Amygdala (tissue), 56 donors: ENCODE measurements around the gene LRCH4.
"Not testable (repeated sequence)": the region's sequence is repeated elsewhere in the genome, so short reads cannot be mapped to it uniquely, and the experiment has no call there.

Experiments used
- DNase-seq, 56 donors: peaks; one replicate each; lab custom pipeline; 2025; lab: John Stamatoyannopoulos, UW

The LRCH4 gene

DNA sequence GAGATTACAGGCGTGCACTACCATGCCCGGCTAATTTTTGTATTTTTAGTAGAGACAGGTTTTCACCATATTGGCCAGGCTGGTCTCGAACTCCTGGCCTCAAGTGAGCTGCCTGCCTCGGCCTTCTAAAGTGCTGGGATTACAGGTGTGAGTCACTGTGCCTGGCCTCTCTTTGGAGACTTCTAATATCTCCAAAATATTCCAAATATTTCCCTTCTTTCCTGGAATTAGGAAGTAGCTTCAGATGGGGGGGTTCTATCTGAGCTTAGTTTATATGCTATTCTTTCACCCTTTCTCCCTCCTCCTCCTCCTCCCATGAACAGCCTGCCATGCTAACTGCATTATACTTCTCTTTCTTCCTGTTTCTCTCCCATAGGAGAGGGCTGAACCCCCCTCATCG is 37.5 kb downstream of the LRCH4 start:
- DNase-seq: not testable (repeated sequence)

- DNase-seq: peak in 3 of 56 donors; percentile 5 to 16 (median 5)
Observed at GRCh38 chr7:100547872-100548271, 38.1 kb downstream of the LRCH4 start.

DNA sequence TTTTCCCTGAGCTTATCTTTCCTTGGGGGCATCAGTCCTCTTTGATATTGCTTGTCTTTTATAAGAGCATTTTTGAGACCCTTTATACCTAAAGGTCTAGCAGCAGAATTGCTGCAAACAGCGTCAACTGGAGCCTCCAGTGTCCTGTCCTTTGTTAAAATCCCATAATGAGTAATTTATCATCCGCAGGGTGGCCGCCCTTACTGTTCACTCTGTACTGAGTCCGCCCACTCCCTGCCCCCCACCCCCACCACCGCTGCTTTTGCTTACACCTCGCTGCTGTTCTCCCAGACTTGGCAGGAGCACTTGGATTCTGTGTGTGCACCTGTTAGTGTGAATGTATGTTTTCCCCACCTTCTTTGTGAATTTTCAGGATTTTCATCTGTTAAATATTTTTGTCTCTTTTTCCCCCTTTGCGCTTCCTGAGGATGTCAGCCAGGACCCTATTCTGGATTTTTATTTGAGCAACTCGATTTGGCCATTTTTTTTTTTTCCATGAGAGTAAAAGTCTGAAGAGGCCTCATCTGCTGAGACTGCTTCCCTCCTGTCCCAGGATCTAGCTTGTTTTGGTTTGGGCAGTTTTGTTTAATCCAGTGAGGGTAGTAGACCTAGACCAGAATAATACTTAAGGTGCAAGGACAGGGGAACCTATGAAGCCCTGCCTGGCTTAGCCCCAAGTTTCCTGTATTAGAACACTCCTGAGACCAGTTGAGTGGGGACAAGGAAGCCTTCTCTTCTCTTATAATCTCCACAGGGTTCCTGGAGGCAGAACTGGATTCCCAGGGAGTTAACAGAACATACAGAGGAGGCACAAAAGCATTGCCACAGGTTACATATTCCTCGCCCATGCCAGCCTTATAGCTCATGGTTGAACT is 38.8 kb downstream of the LRCH4 start:
- peak in 1 of 56 donors; percentile 11 for DNase-seq

- no peak for DNase-seq
Observed at GRCh38 chr7:100546129-100546925, 39.6 kb downstream of the LRCH4 start.

- DNase-seq: peak in 12 of 56 donors; percentile 9 to 43 (median 19)
Observed at GRCh38 chr7:100545360-100546128, 40.4 kb downstream of the LRCH4 start.

GRCh38 chr7:100544967-100545359 is 41.0 kb downstream of the LRCH4 start:
- DNase-seq: no peak

GRCh38 chr7:100544386-100544785 is 41.5 kb downstream of the LRCH4 start:
- no peak for DNase-seq

DNA sequence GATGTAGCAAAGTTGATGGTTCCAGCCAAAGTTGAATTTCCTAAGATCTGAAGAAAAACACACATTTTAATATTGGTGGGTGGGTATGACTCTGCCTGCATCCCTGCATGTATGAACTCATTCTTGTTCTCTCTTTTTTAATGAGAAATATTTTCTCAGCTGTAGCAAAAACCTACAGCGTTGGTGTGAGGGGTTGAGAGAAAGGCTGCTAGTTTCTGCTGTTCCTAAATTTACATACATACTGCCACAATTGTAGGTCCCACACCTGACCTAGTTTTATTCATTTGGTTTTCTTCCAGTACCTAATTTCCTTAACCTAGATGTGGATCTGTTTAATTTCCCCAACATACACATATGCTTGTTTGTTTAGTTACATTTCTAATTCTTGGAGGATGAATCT is 42.3 kb downstream of the LRCH4 start:
- no peak for DNase-seq

DNA sequence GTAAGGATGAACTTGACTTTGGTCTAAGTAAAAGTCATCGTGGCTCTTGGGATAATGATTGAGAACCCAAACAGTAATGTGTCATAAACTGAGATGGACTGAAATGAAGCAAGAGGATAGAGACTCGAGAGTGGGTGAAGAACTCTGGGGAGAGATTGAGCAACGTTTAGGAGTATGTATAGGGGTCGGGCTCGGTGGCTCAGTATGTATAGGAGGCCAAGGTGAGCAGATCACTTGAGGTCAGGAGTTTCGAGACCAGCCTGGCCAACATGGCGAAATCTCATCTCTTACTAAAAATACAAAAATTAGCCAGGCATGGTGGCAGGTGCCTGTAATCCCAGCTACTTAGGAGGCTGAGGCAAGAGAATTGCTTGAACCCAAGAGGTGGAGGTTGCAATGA is 44.6 kb downstream of the LRCH4 start:
- DNase-seq: not testable (repeated sequence)

- DNase-seq: no peak
Observed at GRCh38 chr7:100540073-100540723, 45.7 kb downstream of the LRCH4 start.

DNA sequence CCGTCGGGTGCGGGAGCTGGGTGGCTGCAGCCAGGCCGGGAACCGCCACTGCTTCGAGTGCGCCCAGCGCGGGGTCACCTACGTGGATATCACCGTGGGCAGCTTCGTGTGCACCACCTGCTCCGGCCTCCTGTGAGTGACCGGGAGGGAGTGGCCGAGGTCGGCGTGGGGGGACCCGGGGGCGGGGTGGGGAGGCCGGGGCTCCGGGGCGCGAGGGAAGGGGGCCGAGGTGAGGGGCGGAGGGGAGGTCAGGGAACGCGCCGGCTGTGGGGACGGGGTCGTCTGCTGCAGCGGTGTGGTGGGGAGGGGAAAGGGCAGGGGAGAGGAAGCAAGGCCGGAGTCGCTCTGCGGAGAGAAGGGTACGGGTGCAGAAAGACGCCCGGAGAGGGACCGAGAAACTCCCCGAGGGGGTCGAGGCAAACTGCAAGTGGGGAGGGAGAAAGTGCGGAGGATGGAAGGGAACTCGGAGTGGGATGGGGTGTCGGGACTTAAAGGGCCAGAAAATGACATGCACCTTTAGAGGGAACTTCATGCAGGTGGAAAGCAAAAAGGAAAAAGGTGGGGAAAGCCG is 46.4 kb downstream of the LRCH4 start:
- DNase-seq: peak in 1 of 56 donors; percentile 41

GRCh38 chr7:100538654-100539435 is 47.1 kb downstream of the LRCH4 start, which contains the start of gene AGFG2:
AGFG2 (plus strand) TSS chr7:100539203; CDS start chr7:100539347, 144 bp downstream.
- DNase-seq: peak; percentile 69 to 100 (median 100)

GRCh38 chr7:100538348-100538653 is 47.6 kb downstream of the LRCH4 start:
- no peak for DNase-seq

DNA sequence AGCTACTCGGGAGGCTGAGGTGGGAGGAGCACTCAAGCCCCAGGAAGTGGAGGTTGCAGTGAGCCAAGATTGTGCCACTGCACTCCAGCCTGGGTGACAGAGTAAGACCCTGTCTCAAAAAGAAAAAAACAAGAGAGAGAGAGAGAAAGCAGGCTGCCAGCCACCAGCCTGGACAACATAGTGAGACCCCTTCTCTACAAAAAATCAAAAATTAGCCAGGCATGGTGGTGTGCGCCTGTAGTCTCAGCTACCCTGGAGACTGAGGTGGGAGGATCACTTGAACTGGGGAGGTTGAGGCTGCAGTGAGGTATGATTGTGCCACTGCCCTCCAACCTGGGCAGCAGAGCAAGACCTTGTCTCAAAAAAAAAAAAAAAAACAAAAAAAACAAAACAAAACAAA is 49.2 kb downstream of the LRCH4 start:
- not testable (repeated sequence) for DNase-seq

GRCh38 chr7:100535982-100536381 is 49.9 kb downstream of the LRCH4 start:
- DNase-seq: not testable (repeated sequence)

DNA sequence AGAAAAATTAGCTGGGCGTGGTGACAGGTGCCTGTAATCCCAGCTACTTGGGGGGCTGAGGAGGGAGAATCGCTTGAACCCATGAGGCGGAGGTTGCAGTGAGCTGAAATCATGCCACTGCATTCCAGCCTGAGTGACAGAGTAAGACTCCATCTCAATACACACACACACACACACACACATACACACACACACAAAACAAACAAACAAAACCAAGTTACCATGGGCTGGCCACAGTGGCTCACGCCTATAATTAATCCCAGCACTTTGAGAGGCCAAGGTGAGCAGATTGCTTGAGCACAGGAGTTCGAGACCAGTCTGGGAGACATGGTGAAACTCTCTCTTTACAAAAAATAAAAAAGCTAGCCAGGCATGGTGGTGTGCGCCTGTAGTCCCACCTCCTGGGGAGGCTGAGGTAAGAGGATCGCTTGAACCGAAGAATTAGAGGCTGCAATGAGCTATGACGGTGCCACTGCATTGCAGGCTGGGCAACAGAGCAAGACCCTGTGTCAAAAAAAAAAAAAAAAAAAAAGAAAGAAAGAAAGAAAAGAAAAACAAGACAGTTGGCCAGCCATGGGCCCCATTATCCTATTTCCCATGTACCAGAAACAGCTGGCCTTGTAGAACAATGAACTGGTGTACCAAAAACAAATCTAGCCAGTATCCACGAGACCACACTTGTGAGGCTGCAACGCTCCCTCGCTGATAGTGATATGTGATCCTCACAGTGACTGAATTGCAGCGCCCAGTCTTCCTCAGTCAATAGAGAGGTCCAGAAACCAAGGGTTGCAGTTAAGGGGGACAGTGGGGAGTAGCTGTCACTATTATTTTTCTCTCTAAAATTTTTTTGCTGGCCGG is 53.5 kb downstream of the LRCH4 start:
- no peak for DNase-seq

DNA sequence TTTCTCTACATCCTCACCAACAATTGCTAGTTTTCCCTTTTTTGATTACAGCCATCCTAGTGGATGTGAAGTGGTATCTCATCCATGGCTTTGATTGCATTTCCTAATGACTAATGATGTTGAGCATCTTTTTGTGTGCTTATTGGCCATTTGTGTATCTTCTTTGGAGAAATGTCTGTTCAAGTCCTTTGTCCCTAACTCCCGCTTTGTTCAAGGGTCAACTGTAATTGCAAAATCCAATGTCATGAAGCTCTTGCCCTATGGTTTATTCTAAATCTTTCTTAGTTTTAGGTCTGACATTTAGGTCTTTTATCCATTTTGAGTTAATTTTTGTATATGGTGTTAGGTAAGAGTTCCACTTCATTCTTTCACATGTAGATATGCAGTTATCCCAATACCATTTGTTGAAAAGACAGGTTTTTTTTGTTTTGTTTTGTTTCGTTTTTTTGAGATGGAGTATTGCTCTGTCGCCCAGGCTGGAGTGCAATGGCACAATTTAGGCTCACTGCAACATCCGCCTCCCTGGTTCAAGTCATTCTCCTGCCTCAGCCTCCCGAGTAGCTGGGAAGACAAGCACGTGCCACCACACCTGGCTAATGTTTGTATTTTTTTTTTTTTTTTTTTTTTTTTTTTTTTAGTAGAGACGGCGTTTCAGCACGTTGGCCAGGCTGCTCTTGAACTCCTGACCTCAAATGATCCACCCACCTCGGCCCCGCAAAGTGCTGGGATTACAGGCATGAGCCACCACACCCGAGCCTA is 57.6 kb downstream of the LRCH4 start:
- not testable (repeated sequence) for DNase-seq
